ENCODE measurements around the gene LUZP1.

DNA sequence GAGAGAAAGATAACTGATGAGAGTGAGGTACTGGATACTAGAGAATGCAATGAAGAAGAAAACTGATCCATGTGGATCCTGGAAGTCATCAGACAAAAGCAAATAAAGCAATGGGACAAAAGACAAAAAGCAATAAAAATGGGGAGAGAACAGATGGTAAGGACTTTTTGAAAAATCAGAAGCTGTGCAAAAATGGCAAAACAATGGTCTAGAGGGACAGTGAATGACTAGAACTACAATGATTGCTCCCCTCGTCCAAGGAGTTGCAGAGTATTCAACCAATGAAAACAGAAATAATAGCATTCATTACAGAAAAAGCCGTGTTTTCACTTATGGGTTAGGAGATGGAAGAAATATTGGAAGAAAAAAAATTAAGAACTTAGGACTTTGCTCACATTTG lies 18.5 kb downstream of the LUZP1 start:
- TF ChIP-seq, protein P1, sequence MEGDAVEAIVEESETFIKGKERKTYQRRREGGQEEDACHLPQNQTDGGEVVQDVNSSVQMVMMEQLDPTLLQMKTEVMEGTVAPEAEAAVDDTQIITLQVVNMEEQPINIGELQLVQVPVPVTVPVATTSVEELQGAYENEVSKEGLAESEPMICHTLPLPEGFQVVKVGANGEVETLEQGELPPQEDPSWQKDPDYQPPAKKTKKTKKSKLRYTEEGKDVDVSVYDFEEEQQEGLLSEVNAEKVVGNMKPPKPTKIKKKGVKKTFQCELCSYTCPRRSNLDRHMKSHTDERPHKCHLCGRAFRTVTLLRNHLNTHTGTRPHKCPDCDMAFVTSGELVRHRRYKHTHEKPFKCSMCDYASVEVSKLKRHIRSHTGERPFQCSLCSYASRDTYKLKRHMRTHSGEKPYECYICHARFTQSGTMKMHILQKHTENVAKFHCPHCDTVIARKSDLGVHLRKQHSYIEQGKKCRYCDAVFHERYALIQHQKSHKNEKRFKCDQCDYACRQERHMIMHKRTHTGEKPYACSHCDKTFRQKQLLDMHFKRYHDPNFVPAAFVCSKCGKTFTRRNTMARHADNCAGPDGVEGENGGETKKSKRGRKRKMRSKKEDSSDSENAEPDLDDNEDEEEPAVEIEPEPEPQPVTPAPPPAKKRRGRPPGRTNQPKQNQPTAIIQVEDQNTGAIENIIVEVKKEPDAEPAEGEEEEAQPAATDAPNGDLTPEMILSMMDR (IDR thresholded peaks at IDR 0.05 in 8 of 11, conservative IDR thresholded peaks at IDR 0.05 in 3 of 11), result no peak
- TF ChIP-seq POLR2AphosphoS5 (IDR thresholded peaks at IDR 0.05), result no peak
